Activated naive CD8-positive, alpha-beta T cell treated with anti-CD3 and anti-CD28 coated beads, Interleukin-2, amount 10 ng/mL, durations not matched to agents 7 days and 5 days (primary cell): ENCODE results near the gene SHROOM2. TPM values are rescaled to one million over a fixed set of nuclear protein-coding genes. Genes with fewer than 3 reads are reported as not detected.

Source experiments
- ATAC-seq: fragments of 150-1000 bp; cut with Tn5 transposase; one replicate; pipeline ENCODE4 v1.10.0; 2021; ENCODE audit warnings: low read depth, moderate library complexity
- POLR2A ChIA-PET: fragments of 350-600 bp; sonication (Branson Sonifier 250); formaldehyde crosslinking; loops from one replicate; lab custom pipeline; 2021; ENCODE audit warnings: antibody characterized with exemption; lab: Charles Lee
- DNase-seq: peaks from one replicate; pipeline ENCODE4 v3.0.0; 2021
- H3K27ac Mint-ChIP-seq: one replicate; pipeline ENCODE4 v1.8.0; 2022; ENCODE audit warnings: mild to moderate bottlenecking, mixed read lengths
- H3K27me3 Mint-ChIP-seq: one replicate; pipeline ENCODE4 v1.8.0; 2022; ENCODE audit warnings: mild to moderate bottlenecking, moderate library complexity, mixed read lengths
- H3K36me3 Mint-ChIP-seq: one replicate; pipeline ENCODE4 v1.8.0; 2021; ENCODE audit warnings: mild to moderate bottlenecking, mixed read lengths
- H3K4me1 Mint-ChIP-seq: one replicate; pipeline ENCODE4 v1.8.0; 2021; ENCODE audit warnings: mixed read lengths
- H3K4me3 Mint-ChIP-seq: one replicate; pipeline ENCODE4 v1.8.0; 2022; ENCODE audit warnings: mild to moderate bottlenecking, moderate library complexity, mixed read lengths
- H3K9me3 Mint-ChIP-seq: one replicate; pipeline ENCODE4 v1.8.0; 2021; ENCODE audit warnings: mixed read lengths
- total RNA-seq, 2 experiments: library from RNA; stranded (reverse); gene quantifications; one replicate each; pipeline ENCODE4 v1.2.3, GENCODE V29; 2021

SHROOM2 gene
- total RNA-seq, 2 experiments from 2014 or later = not detected

- H3K27me3 Mint-ChIP-seq = peaks cover 11% of the 10 kb centered on the region
- POLR2A ChIA-PET = no interaction called here
- H3K4me3 Mint-ChIP-seq = no peak overlapping the region
Observed at GRCh38 chrX:9912351-9913145, 126.3 kb downstream of the SHROOM2 start.

GRCh38 chrX:9913146-9913433, 126.9 kb downstream of the SHROOM2 start:
- Mint-ChIP-seq H3K27ac (no peak overlapping the region), H3K27me3 (peaks cover 11% of the 10 kb centered on the region)

More at GRCh38 chrX:9912351-9913145, 126.3 kb downstream of the SHROOM2 start:
- H3K9me3 Mint-ChIP-seq = no peaks in the 10 kb centered on the region
- ATAC-seq (no peak), DNase-seq (no peak)
- H3K27ac Mint-ChIP-seq = no peak overlapping the region
- no peaks in the 10 kb centered on the region for H3K36me3 Mint-ChIP-seq
- H3K4me1 Mint-ChIP-seq = no peaks in the 10 kb centered on the region

GRCh38 chrX:9917861-9918260, 131.6 kb downstream of the SHROOM2 start:
- H3K36me3 Mint-ChIP-seq = no peaks in the 10 kb centered on the region
- POLR2A ChIA-PET = no interaction called here
- ATAC-seq = no peak
- H3K4me1 Mint-ChIP-seq = no peaks in the 10 kb centered on the region
- H3K4me3 Mint-ChIP-seq = no peak overlapping the region
- DNase-seq = no peak
- no peak overlapping the region for H3K27ac Mint-ChIP-seq
- no peaks in the 10 kb centered on the region for H3K9me3 Mint-ChIP-seq
- peaks cover 14% of the 10 kb centered on the region for H3K27me3 Mint-ChIP-seq

More at GRCh38 chrX:9913146-9913433, 126.9 kb downstream of the SHROOM2 start:
- Mint-ChIP-seq H3K9me3 (no peaks in the 10 kb centered on the region), H3K4me3 (no peak overlapping the region), H3K36me3 (no peaks in the 10 kb centered on the region), H3K4me1 (no peaks in the 10 kb centered on the region)
- ATAC-seq = no peak
- DNase-seq = no peak
- POLR2A ChIA-PET = no interaction called here

- H3K27me3 Mint-ChIP-seq = peaks cover 12% of the 10 kb centered on the region
Observed at GRCh38 chrX:9919632-9920172, 133.5 kb downstream of the SHROOM2 start.

GRCh38 chrX:9921407-9921806, 135.2 kb downstream of the SHROOM2 start:
- Mint-ChIP-seq H3K4me3 (no peak overlapping the region), H3K36me3 (no peaks in the 10 kb centered on the region), H3K27ac (no peak overlapping the region), H3K4me1 (no peaks in the 10 kb centered on the region), H3K27me3 (peaks cover 12% of the 10 kb centered on the region), H3K9me3 (no peaks in the 10 kb centered on the region)
- POLR2A ChIA-PET = no interaction called here
- no peak for ATAC-seq
- DNase-seq = no peak

More at GRCh38 chrX:9919632-9920172, 133.5 kb downstream of the SHROOM2 start:
- Mint-ChIP-seq H3K27ac (no peak overlapping the region), H3K4me3 (no peak overlapping the region), H3K36me3 (no peaks in the 10 kb centered on the region), H3K9me3 (no peaks in the 10 kb centered on the region), H3K4me1 (no peaks in the 10 kb centered on the region)
- no peak for DNase-seq
- POLR2A ChIA-PET = no interaction called here
- no peak for ATAC-seq

GRCh38 chrX:9923357-9923756, 137.1 kb downstream of the SHROOM2 start:
- H3K4me3 Mint-ChIP-seq = no peak overlapping the region
- POLR2A ChIA-PET = no interaction called here
- no peaks in the 10 kb centered on the region for H3K4me1 Mint-ChIP-seq
- no peaks in the 10 kb centered on the region for H3K9me3 Mint-ChIP-seq
- ATAC-seq (no peak), DNase-seq (no peak)
- H3K36me3 Mint-ChIP-seq = no peaks in the 10 kb centered on the region
- H3K27ac Mint-ChIP-seq = no peak overlapping the region
- peaks cover 16% of the 10 kb centered on the region for H3K27me3 Mint-ChIP-seq

GRCh38 chrX:9926002-9926401, 139.8 kb downstream of the SHROOM2 start:
- peaks cover 9% of the 10 kb centered on the region for H3K27me3 Mint-ChIP-seq
- H3K4me1 Mint-ChIP-seq = no peaks in the 10 kb centered on the region
- H3K4me3 Mint-ChIP-seq = no peak overlapping the region
- no peak for DNase-seq
- H3K27ac Mint-ChIP-seq = no peak overlapping the region
- POLR2A ChIA-PET = no interaction called here
- H3K36me3 Mint-ChIP-seq = no peaks in the 10 kb centered on the region
- no peak for ATAC-seq
- H3K9me3 Mint-ChIP-seq = no peaks in the 10 kb centered on the region

- Mint-ChIP-seq H3K36me3 (no peaks in the 10 kb centered on the region), H3K27me3 (peaks cover 4% of the 10 kb centered on the region), H3K4me3 (no peak overlapping the region), H3K4me1 (no peaks in the 10 kb centered on the region), H3K27ac (no peak overlapping the region), H3K9me3 (no peaks in the 10 kb centered on the region)
- POLR2A ChIA-PET = no interaction called here
- no peak for ATAC-seq
- no peak for DNase-seq
Observed at GRCh38 chrX:9927698-9928482, 141.7 kb downstream of the SHROOM2 start.

- DNase-seq = no peak
- no peaks in the 10 kb centered on the region for H3K36me3 Mint-ChIP-seq
- H3K27me3 Mint-ChIP-seq = peaks cover 17% of the 10 kb centered on the region
- ATAC-seq = no peak
- no peaks in the 10 kb centered on the region for H3K4me1 Mint-ChIP-seq
- POLR2A ChIA-PET = no interaction called here
- no peak overlapping the region for H3K4me3 Mint-ChIP-seq
- H3K27ac Mint-ChIP-seq = no peak overlapping the region
- no peaks in the 10 kb centered on the region for H3K9me3 Mint-ChIP-seq
Observed at GRCh38 chrX:9935436-9935835, 149.2 kb downstream of the SHROOM2 start.

- no peaks in the 10 kb centered on the region for H3K9me3 Mint-ChIP-seq
- H3K27ac Mint-ChIP-seq = no peak overlapping the region
Observed at GRCh38 chrX:9937761-9938160, 151.5 kb downstream of the SHROOM2 start.

GRCh38 chrX:9938516-9938915, 152.3 kb downstream of the SHROOM2 start:
- ATAC-seq = no peak
- Mint-ChIP-seq H3K4me3 (no peak overlapping the region), H3K4me1 (peaks cover 6% of the 10 kb centered on the region), H3K36me3 (no peaks in the 10 kb centered on the region), H3K9me3 (no peaks in the 10 kb centered on the region), H3K27me3 (peaks cover 27% of the 10 kb centered on the region), H3K27ac (no peak overlapping the region)
- POLR2A ChIA-PET = no interaction called here
- DNase-seq = no peak

More at GRCh38 chrX:9937761-9938160, 151.5 kb downstream of the SHROOM2 start:
- Mint-ChIP-seq H3K4me3 (no peak overlapping the region), H3K36me3 (no peaks in the 10 kb centered on the region), H3K27me3 (peaks cover 22% of the 10 kb centered on the region), H3K4me1 (peaks cover 4% of the 10 kb centered on the region)
- POLR2A ChIA-PET = no interaction called here
- ATAC-seq = no peak
- DNase-seq = no peak

GRCh38 chrX:9940421-9940820, 154.2 kb downstream of the SHROOM2 start:
- peaks cover 6% of the 10 kb centered on the region for H3K4me1 Mint-ChIP-seq
- H3K4me3 Mint-ChIP-seq = no peak overlapping the region
- peaks cover 28% of the 10 kb centered on the region for H3K27me3 Mint-ChIP-seq
- no peak for DNase-seq
- POLR2A ChIA-PET = no interaction called here
- H3K36me3 Mint-ChIP-seq = no peaks in the 10 kb centered on the region
- no peak for ATAC-seq
- no peaks in the 10 kb centered on the region for H3K9me3 Mint-ChIP-seq
- no peak overlapping the region for H3K27ac Mint-ChIP-seq

GRCh38 chrX:9942086-9942485, 155.9 kb downstream of the SHROOM2 start:
- ATAC-seq = peak; percentile 90
- Mint-ChIP-seq H3K4me3 (peak overlapping the region; percentile 44), H3K4me1 (peaks cover 6% of the 10 kb centered on the region), H3K9me3 (no peaks in the 10 kb centered on the region), H3K27ac (no peak overlapping the region), H3K27me3 (peaks cover 28% of the 10 kb centered on the region), H3K36me3 (no peaks in the 10 kb centered on the region)
- POLR2A ChIA-PET = interaction anchor here (0.6 kb wide), 1 partner anchor 11 kb away, joined by 3 read pairs; no protein-coding TSS in a partner anchor
- DNase-seq = peak; percentile 48
